ENCODE data around the gene LATS1.

LATS1 gene

DNA sequence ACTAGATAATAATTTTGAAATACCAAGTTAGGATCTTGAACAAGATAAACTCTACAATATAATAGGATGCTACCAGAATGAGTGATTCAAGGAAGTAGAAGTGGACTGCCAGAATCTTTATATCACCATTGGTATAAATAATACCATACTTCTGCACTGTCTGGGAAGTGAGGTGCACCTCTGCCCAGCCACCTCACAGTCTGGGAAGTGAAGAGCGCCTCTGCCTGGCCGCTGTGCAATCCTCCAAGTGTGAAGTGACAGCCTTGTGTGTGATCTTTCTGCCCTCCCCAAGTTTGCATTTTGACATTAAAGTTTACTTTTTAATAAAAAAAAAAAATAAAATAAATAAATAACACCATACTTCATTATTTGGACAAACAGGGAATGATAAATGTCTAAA lies 18.8 kb downstream of the LATS1 start:
- Histone ChIP-seq H3K36me3 (ENCODE audit: control insufficient read depth, insufficient read depth, low read length) (no peaks in the 10 kb centered on the region), H3K9ac (no peak overlapping the region), H3K79me2 (peaks cover 55% of the 10 kb centered on the region), H3K4me2 (ENCODE audit: low read length) (no peak overlapping the region), H3K4me1 (no peaks in the 10 kb centered on the region), H2AFZ (no peak overlapping the region), H3K9me3 (ENCODE audit: control insufficient read depth, low read length) (no peaks in the 10 kb centered on the region), H3K4me3 (ENCODE audit: low read depth, low read length) (no peak overlapping the region), H3K27ac (no peak overlapping the region), H3K27me3 (ENCODE audit: control insufficient read depth, insufficient read depth, low read length) (no peaks in the 10 kb centered on the region)
- TF ChIP-seq, protein P1, sequence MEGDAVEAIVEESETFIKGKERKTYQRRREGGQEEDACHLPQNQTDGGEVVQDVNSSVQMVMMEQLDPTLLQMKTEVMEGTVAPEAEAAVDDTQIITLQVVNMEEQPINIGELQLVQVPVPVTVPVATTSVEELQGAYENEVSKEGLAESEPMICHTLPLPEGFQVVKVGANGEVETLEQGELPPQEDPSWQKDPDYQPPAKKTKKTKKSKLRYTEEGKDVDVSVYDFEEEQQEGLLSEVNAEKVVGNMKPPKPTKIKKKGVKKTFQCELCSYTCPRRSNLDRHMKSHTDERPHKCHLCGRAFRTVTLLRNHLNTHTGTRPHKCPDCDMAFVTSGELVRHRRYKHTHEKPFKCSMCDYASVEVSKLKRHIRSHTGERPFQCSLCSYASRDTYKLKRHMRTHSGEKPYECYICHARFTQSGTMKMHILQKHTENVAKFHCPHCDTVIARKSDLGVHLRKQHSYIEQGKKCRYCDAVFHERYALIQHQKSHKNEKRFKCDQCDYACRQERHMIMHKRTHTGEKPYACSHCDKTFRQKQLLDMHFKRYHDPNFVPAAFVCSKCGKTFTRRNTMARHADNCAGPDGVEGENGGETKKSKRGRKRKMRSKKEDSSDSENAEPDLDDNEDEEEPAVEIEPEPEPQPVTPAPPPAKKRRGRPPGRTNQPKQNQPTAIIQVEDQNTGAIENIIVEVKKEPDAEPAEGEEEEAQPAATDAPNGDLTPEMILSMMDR (IDR thresholded peaks at IDR 0.05) = no peak

DNA sequence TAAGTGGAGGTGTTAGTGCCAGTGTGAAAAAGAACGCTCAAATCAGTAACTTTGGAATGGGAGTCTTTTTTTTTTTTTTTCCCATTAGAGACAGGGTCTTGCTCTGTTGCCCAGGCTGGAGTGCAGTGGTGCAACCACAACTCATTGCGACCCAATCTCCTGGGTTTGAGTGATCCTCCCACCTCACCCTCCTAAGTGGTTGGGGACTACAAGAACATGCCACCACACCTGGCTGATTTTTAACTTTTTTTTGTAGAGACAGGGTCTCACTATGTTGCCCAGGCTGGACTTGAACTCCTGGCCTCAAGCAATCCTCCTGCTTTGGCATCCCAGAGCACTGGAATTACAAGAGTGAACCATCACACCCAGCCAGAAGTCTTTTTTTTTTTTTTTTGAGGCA lies 19.7 kb downstream of the LATS1 start:
- Histone ChIP-seq H3K4me3 (ENCODE audit: low read depth, low read length) (no peak overlapping the region), H3K36me3 (ENCODE audit: control insufficient read depth, insufficient read depth, low read length) (no peaks in the 10 kb centered on the region), H3K79me2 (peaks cover 52% of the 10 kb centered on the region), H3K27me3 (ENCODE audit: control insufficient read depth, insufficient read depth, low read length) (no peaks in the 10 kb centered on the region), H3K4me1 (no peaks in the 10 kb centered on the region), H3K27ac (no peak overlapping the region), H3K4me2 (ENCODE audit: low read length) (no peak overlapping the region), H3K9me3 (ENCODE audit: control insufficient read depth, low read length) (no peaks in the 10 kb centered on the region), H2AFZ (no peak overlapping the region), H3K9ac (no peak overlapping the region)
- TF ChIP-seq, protein P1 (IDR thresholded peaks at IDR 0.05) = no peak

DNA sequence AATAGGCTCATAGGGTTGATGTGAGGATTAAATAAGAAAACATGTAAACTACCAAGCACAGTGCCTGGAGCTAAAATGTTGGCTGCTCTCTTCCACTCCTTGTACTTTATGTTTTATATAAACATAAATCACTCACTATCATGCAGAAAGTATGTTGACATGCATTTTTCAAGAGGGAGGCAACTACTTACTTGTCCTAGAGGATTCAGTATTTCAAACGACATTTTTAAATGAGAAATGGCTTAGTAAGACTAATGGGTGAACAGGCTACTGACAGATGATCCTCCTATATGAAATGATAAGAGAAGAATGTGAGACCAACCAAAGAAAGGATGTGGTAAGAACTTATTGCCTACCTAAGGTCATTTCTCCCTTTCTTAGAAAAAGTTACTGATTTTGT lies 21.0 kb downstream of the LATS1 start:
- Histone ChIP-seq H3K4me1 (no peaks in the 10 kb centered on the region), H3K27me3 (ENCODE audit: control insufficient read depth, insufficient read depth, low read length) (no peaks in the 10 kb centered on the region), H3K4me3 (ENCODE audit: low read depth, low read length) (no peak overlapping the region), H3K4me2 (ENCODE audit: low read length) (no peak overlapping the region), H3K27ac (no peak overlapping the region), H3K9me3 (ENCODE audit: control insufficient read depth, low read length) (no peaks in the 10 kb centered on the region), H3K79me2 (peaks cover 60% of the 10 kb centered on the region), H2AFZ (no peak overlapping the region), H3K9ac (no peak overlapping the region), H3K36me3 (ENCODE audit: control insufficient read depth, insufficient read depth, low read length) (no peaks in the 10 kb centered on the region)
- TF ChIP-seq, protein P1 (IDR thresholded peaks at IDR 0.05) = no peak

DNA sequence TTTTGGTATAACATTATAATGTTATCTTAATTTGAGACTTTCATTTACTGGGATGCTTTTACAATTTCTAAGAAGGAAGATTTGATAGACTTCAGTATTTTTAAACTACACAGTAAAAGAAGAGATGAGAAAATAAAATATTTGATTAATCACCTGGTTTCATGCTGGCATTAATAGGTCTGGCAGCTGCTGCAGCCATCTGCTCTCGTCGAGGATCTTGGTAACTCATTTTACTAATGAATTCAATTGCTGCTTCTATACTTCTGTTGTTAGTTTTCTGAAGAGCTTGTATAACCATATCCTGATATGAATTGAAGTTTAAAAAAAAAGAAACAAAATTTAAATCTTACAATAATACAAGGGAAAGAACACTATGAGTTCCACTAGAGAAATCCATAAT lies 23.0 kb downstream of the LATS1 start:
- H3K4me2 ChIP-seq (ENCODE audit: low read length) = no peak overlapping the region
- H3K27me3 ChIP-seq (ENCODE audit: control insufficient read depth, insufficient read depth, low read length) = no peaks in the 10 kb centered on the region
- H2AFZ ChIP-seq = no peak overlapping the region
- no peak overlapping the region for H3K27ac ChIP-seq
- no peak overlapping the region for H3K9ac ChIP-seq
- no peaks in the 10 kb centered on the region for H3K9me3 ChIP-seq (ENCODE audit: control insufficient read depth, low read length)
- no peak overlapping the region for H3K4me3 ChIP-seq (ENCODE audit: low read depth, low read length)
- TF ChIP-seq, protein P1 (IDR thresholded peaks at IDR 0.05) = no peak
- no peaks in the 10 kb centered on the region for H3K4me1 ChIP-seq
- peaks cover 65% of the 10 kb centered on the region for H3K79me2 ChIP-seq
- H3K36me3 ChIP-seq (ENCODE audit: control insufficient read depth, insufficient read depth, low read length) = no peaks in the 10 kb centered on the region

DNA sequence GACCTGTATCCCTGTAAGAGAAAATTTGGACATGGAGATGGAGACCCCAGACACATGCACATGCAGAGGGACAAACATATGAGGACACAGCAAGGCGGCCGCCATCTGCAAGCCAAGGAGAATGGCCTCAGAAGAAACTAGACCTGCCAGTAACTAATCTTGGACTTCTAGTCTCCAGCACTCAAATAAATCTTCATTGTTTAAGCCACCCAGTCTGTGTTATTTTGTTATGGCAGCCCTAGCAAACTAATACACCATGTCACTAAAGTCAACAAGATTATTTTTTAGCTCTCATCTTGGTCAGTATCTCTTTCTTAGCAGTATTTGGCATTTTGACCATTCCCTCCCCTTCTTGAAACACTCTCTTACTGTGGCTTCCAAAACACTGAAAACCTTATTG lies 26.7 kb downstream of the LATS1 start:
- Histone ChIP-seq H3K36me3 (ENCODE audit: control insufficient read depth, insufficient read depth, low read length) (no peaks in the 10 kb centered on the region), H3K27me3 (ENCODE audit: control insufficient read depth, insufficient read depth, low read length) (no peaks in the 10 kb centered on the region), H3K9me3 (ENCODE audit: control insufficient read depth, low read length) (no peaks in the 10 kb centered on the region), H3K79me2 (peaks cover 45% of the 10 kb centered on the region), H3K4me2 (ENCODE audit: low read length) (no peak overlapping the region), H3K27ac (no peak overlapping the region), H3K9ac (no peak overlapping the region), H3K4me3 (ENCODE audit: low read depth, low read length) (no peak overlapping the region), H2AFZ (no peak overlapping the region), H3K4me1 (no peaks in the 10 kb centered on the region)
- TF ChIP-seq, protein P1 (IDR thresholded peaks at IDR 0.05) = no peak

Measured in parathyroid adenoma (tissue), 2 donors.